Superior temporal gyrus (tissue), 1 donor: Measurements from ENCODE around the gene MED4.

Experiments
- DNase-seq: peaks from one replicate; pipeline ENCODE4 v3.0.0-alpha.2; 2016; ENCODE audit errors: extremely low spot score

Gene MED4

DNA sequence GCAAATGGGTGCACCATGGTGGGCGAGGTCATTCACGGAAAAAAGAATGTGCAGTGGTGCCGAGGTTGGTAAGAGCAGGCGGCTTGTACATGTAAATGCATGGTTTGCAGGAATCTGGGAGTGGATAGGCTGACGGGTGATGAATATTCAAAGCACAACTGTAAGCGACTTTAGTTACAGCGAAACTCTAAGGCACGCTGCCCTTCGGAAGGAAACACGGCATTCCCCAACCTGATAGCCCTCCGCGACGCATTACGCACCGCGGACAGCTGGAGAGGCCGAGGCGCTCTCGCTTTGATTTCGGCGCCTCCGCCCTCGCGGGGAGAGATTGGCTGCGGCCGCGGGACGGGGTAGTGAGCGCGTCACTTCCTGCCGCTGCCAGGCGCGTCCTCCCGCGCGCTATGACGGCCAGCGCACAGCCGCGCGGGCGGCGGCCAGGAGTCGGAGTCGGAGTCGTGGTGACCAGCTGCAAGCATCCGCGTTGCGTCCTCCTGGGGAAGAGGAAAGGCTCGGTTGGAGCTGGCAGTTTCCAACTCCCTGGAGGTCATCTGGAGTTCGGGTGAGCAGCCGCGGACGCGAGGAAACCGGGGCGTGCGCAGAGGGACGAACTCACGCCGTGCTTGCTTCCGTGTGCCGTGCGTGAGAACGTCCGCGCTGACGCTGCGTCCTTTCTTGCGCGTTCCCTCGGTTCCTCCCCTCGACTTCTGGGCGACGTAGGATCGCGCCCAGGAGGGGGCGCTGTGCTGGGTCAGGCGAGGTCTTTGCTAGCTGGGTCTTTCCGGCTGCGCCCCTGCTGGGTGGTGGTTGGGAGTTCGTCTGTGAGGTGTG lies 57.3 kb downstream of the MED4 start, which contains the start of gene NUDT15:
Gene NUDT15 (plus strand): TSS at position 381 of the 828 bp plus-strand sequence. CDS start 21 bp downstream, at position 402.
- peak; percentile 96 for DNase-seq

DNA sequence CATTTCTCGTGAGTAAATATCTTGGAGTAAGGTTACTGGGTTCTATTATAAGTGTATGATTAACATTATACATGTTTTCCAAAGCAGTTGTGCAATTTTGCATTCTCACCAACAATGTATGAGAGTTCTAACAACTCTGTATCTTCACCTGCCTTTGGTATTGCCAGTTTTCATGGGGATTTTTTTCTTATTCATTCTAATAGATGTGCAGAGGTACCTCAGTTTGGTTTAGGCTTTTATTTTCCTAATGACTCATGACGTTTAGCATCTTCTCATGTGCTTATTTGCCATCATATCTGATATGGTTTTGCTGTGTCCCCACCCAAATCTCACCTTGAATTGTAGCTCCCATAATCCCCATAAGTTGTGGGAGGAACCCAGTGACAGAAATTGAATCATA lies 65.0 kb downstream of the MED4 start:
- no peak for DNase-seq

DNA sequence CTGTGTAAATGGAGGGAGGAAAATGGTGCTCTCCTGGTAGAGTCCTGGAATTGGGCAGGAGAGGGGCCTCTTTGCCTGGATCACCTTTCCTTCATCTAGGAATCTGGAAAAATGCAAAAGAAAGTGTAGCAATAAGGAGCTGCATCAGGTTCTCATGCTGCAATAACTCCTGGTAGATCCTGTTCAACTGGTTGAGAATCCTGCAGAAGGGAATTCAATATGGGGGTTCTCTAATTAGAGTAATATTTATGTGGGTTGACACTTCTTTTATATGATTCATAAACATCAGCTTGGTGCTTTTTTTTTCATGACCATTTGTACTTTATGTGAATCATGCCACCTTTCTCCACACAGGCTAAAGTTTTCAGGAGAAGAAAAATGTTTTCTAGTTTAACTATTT lies 66.8 kb downstream of the MED4 start:
- DNase-seq: no peak
